Activated CD8-positive, alpha-beta memory T cell treated with anti-CD3 and anti-CD28 coated beads, Interleukin-2, amount 10 ng/mL, durations not matched to agents 7 days and 5 days (primary cell): Measurements from ENCODE around the gene ETS2. TPM values are rescaled to one million over a fixed set of nuclear protein-coding genes. Genes with fewer than 3 reads are reported as not detected.

ENCODE experiments used
- ATAC-seq: fragments of 150-1000 bp; cut with Tn5 transposase; one replicate; pipeline ENCODE4 v1.10.0; 2021; ENCODE audit warnings: moderate library complexity
- CTCF ChIA-PET: fragments of 350-600 bp; sonication (Branson Sonifier 250); formaldehyde crosslinking; loops from one replicate; lab custom pipeline; 2021; ENCODE audit warnings: antibody characterized with exemption; lab: Charles Lee
- DNase-seq: peaks from one replicate; pipeline ENCODE4 v3.0.0-alpha.2; 2020
- H3K27ac Mint-ChIP-seq: one replicate; pipeline ENCODE4 v1.8.0; 2021; ENCODE audit warnings: mild to moderate bottlenecking, mixed read lengths
- H3K27me3 Mint-ChIP-seq: one replicate; pipeline ENCODE4 v1.8.0; 2021; ENCODE audit warnings: mixed read lengths
- H3K36me3 Mint-ChIP-seq: one replicate; pipeline ENCODE4 v1.8.0; 2021; ENCODE audit warnings: mild to moderate bottlenecking, mixed read lengths
- H3K4me1 Mint-ChIP-seq: one replicate; pipeline ENCODE4 v1.8.0; 2021; ENCODE audit warnings: mixed read lengths
- H3K4me3 Mint-ChIP-seq: one replicate; pipeline ENCODE4 v1.8.0; 2021; ENCODE audit warnings: mild to moderate bottlenecking, moderate library complexity, mixed read lengths
- H3K9me3 Mint-ChIP-seq: one replicate; pipeline ENCODE4 v1.8.0; 2022; ENCODE audit warnings: low read depth, mixed read lengths
- total RNA-seq, 2 experiments: library from RNA; stranded (reverse); gene quantifications; one replicate each; pipeline ENCODE4 v1.2.3, GENCODE V29; 2021

Gene ETS2
- total RNA-seq, 2 experiments from 2014 or later, result 13.0 to 33.5 TPM

GRCh38 chr21:38861989-38862683 lies 56.4 kb downstream of the ETS2 start:
- peaks cover 16% of the 10 kb centered on the region for H3K27me3 Mint-ChIP-seq
- DNase-seq, result no peak
- H3K9me3 Mint-ChIP-seq, result no peaks in the 10 kb centered on the region
- H3K36me3 Mint-ChIP-seq, result no peaks in the 10 kb centered on the region
- no peak for ATAC-seq
- H3K4me3 Mint-ChIP-seq, result no peak overlapping the region
- H3K27ac Mint-ChIP-seq, result no peak overlapping the region
- CTCF ChIA-PET, result no interaction called here
- H3K4me1 Mint-ChIP-seq, result peaks cover 6% of the 10 kb centered on the region

- no peaks in the 10 kb centered on the region for H3K36me3 Mint-ChIP-seq
- DNase-seq (no peak), ATAC-seq (no peak)
- H3K9me3 Mint-ChIP-seq, result no peaks in the 10 kb centered on the region
- H3K27ac Mint-ChIP-seq, result no peak overlapping the region
- H3K4me3 Mint-ChIP-seq, result no peak overlapping the region
- CTCF ChIA-PET, result no interaction called here
- peaks cover 6% of the 10 kb centered on the region for H3K4me1 Mint-ChIP-seq
- peaks cover 20% of the 10 kb centered on the region for H3K27me3 Mint-ChIP-seq
These were observed 57.6 kb downstream of the ETS2 start for GRCh38 chr21:38863291-38863690.

GRCh38 chr21:38863843-38864363 lies 58.2 kb downstream of the ETS2 start:
- Mint-ChIP-seq H3K4me3 (no peak overlapping the region), H3K9me3 (no peaks in the 10 kb centered on the region), H3K27ac (no peak overlapping the region), H3K27me3 (peaks cover 22% of the 10 kb centered on the region), H3K4me1 (peaks cover 6% of the 10 kb centered on the region), H3K36me3 (no peaks in the 10 kb centered on the region)
- CTCF ChIA-PET, result no interaction called here
- DNase-seq (no peak), ATAC-seq (no peak)

GRCh38 chr21:38864964-38865363 lies 59.2 kb downstream of the ETS2 start:
- no peak for DNase-seq
- H3K36me3 Mint-ChIP-seq, result no peaks in the 10 kb centered on the region
- CTCF ChIA-PET, result no interaction called here
- H3K4me3 Mint-ChIP-seq, result no peak overlapping the region
- H3K9me3 Mint-ChIP-seq, result no peaks in the 10 kb centered on the region
- no peak for ATAC-seq
- H3K27me3 Mint-ChIP-seq, result peaks cover 26% of the 10 kb centered on the region
- peaks cover 6% of the 10 kb centered on the region for H3K4me1 Mint-ChIP-seq
- H3K27ac Mint-ChIP-seq, result no peak overlapping the region

DNA sequence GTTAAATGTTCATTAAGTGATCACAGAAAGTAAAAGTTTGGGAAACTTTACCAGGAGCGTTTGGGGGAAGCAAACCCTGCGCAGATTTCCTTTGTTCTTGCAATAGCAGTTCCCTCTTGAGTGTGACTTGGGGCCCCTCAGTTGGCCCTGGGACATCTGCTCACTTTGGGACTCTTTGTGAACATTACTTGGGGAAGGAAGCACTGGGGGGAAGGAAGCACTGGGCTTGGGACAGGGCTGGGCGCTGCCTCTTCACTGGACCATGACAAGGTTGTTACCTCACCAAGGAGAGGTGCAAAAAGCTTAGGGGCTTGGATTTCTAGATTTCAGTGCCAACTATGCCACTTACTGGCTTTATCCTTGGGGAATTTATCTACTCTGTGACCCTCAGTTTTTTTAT lies 63.5 kb downstream of the ETS2 start:
- Mint-ChIP-seq H3K9me3 (no peaks in the 10 kb centered on the region), H3K36me3 (no peaks in the 10 kb centered on the region), H3K27ac (no peak overlapping the region), H3K4me3 (no peak overlapping the region), H3K4me1 (no peaks in the 10 kb centered on the region), H3K27me3 (peaks cover 33% of the 10 kb centered on the region)
- no peak for ATAC-seq
- DNase-seq, result no peak
- CTCF ChIA-PET, result no interaction called here

GRCh38 chr21:38869946-38870345 lies 64.2 kb downstream of the ETS2 start:
- CTCF ChIA-PET, result no interaction called here
- ATAC-seq, result no peak
- H3K27me3 Mint-ChIP-seq, result peaks cover 32% of the 10 kb centered on the region
- no peaks in the 10 kb centered on the region for H3K36me3 Mint-ChIP-seq
- H3K4me1 Mint-ChIP-seq, result no peaks in the 10 kb centered on the region
- no peak for DNase-seq
- H3K4me3 Mint-ChIP-seq, result no peak overlapping the region
- no peaks in the 10 kb centered on the region for H3K9me3 Mint-ChIP-seq
- H3K27ac Mint-ChIP-seq, result no peak overlapping the region
